DOHH2 (cell line): ENCODE measurements around the gene THSD7A.
A peak's percentile ranks its signal among the peaks of the same experiment; 100 is the strongest.

Source experiments
- H3F3A ChIP-seq: fragments of 200-600 bp; sonication (generic), shearing (Covaris generic); 2 replicates; pipeline ENCODE4 v1.6.0; 2016; ENCODE audit warnings: antibody characterized with exemption, mild to moderate bottlenecking; ENCODE audit not compliant: control insufficient read depth, insufficient read depth
- H3K27ac ChIP-seq: fragments of 200-600 bp; sonication (generic); 2 replicates; pipeline ENCODE4 v1.5.1; 2014; ENCODE audit warnings: low read depth, mild to moderate bottlenecking, low read length, moderate library complexity
- H3K27me3 ChIP-seq: fragments of 200-600 bp; sonication (generic); 2 replicates; pipeline ENCODE4 v1.6.1; 2014; ENCODE audit warnings: mild to moderate bottlenecking, low read length, mixed read lengths; ENCODE audit not compliant: control insufficient read depth
- H3K36me3 ChIP-seq: fragments of 200-600 bp; sonication (generic); 2 replicates; pipeline ENCODE4 v1.6.1; 2014; ENCODE audit warnings: mild to moderate bottlenecking, low read length, moderate library complexity, mixed read lengths; ENCODE audit not compliant: control insufficient read depth
- H3K4me1 ChIP-seq: fragments of 200-600 bp; sonication (generic); 2 replicates; pipeline ENCODE4 v1.6.1; 2014; ENCODE audit warnings: mild to moderate bottlenecking, low read length, mixed read lengths; ENCODE audit not compliant: control insufficient read depth
- H3K4me2 ChIP-seq: fragments of 200-600 bp; sonication (generic); 2 replicates; pipeline ENCODE4 v1.6.0; 2014; ENCODE audit warnings: mild to moderate bottlenecking, low read length, moderate library complexity
- H3K4me3 ChIP-seq: fragments of 200-600 bp; sonication (generic); 2 replicates; pipeline ENCODE4 v1.5.1; 2014; ENCODE audit warnings: mild to moderate bottlenecking, low read length, mixed read lengths
- H3K79me2 ChIP-seq: fragments of 200-600 bp; sonication (generic); 2 replicates; pipeline ENCODE4 v1.6.1; 2014; ENCODE audit warnings: mild to moderate bottlenecking, low read length, mixed read lengths; ENCODE audit not compliant: control insufficient read depth
- H3K9me2 ChIP-seq: fragments of 200-600 bp; sonication (generic); replicated peaks from 2 replicates; pipeline ENCODE4 v1.6.1; 2014; ENCODE audit warnings: mild to moderate bottlenecking, low read length, mixed read lengths; ENCODE audit not compliant: control insufficient read depth
- H3K9me3 ChIP-seq: fragments of 200-600 bp; sonication (generic); 2 replicates; pipeline ENCODE4 v1.6.1; 2014; ENCODE audit warnings: antibody characterized with exemption, low read length, mixed read lengths; ENCODE audit not compliant: control insufficient read depth, insufficient read depth
- H4K20me1 ChIP-seq: fragments of 200-600 bp; sonication (generic); 2 replicates; pipeline ENCODE4 v1.6.0; 2014; ENCODE audit warnings: low read depth, mild to moderate bottlenecking, antibody characterized with exemption, low read length, moderate library complexity; ENCODE audit not compliant: control insufficient read depth, insufficient read depth
- CTCF ChIP-seq: fragments of 200-600 bp; sonication (generic); IDR thresholded peaks from one replicate; pipeline ENCODE4 v1.5.1; 2014; ENCODE audit warnings: antibody characterized with exemption, mild to moderate bottlenecking, low read depth, low read length; ENCODE audit not compliant: poor library complexity, severe bottlenecking
- EZH2phosphoT487 ChIP-seq: fragments of 200-600 bp; sonication (generic); IDR thresholded peaks from 2 replicates; pipeline ENCODE4 v1.6.1; 2017; ENCODE audit warnings: borderline replicate concordance, mild to moderate bottlenecking, antibody characterized with exemption, low read length, moderate library complexity, mixed read lengths

THSD7A gene

GRCh38 chr7:11843113-11843765 is 11.2 kb upstream of the THSD7A start:
- Histone ChIP-seq H4K20me1 (no peaks in the 10 kb centered on the region), H3K4me2 (no peak overlapping the region), H3K27me3 (no peaks in the 10 kb centered on the region), H3F3A (no peaks in the 10 kb centered on the region), H3K4me1 (peaks cover 4% of the 10 kb centered on the region), H3K9me2 (no peaks in the 10 kb centered on the region), H3K36me3 (no peaks in the 10 kb centered on the region), H3K79me2 (no peaks in the 10 kb centered on the region), H3K27ac (no peak overlapping the region), H3K9me3 (no peaks in the 10 kb centered on the region), H3K4me3 (no peak overlapping the region)
- TF ChIP-seq CTCF (no peak), EZH2phosphoT487 (no peak)

GRCh38 chr7:11841657-11842056 is 9.7 kb upstream of the THSD7A start:
- H3K4me2 ChIP-seq, result no peak overlapping the region
- H3K36me3 ChIP-seq, result no peaks in the 10 kb centered on the region
- H3K9me3 ChIP-seq, result no peaks in the 10 kb centered on the region
- H3K27ac ChIP-seq, result no peak overlapping the region
- no peaks in the 10 kb centered on the region for H3K79me2 ChIP-seq
- no peak for TF ChIP-seq EZH2phosphoT487
- TF ChIP-seq CTCF, result no peak
- no peaks in the 10 kb centered on the region for H3K9me2 ChIP-seq
- H3F3A ChIP-seq, result no peaks in the 10 kb centered on the region
- no peaks in the 10 kb centered on the region for H3K27me3 ChIP-seq
- no peak overlapping the region for H3K4me3 ChIP-seq
- no peaks in the 10 kb centered on the region for H4K20me1 ChIP-seq
- H3K4me1 ChIP-seq, result peaks cover 4% of the 10 kb centered on the region

- H3K4me2 ChIP-seq, result no peak overlapping the region
- H3F3A ChIP-seq, result no peaks in the 10 kb centered on the region
- TF ChIP-seq EZH2phosphoT487 (no peak), CTCF (peak; percentile 34)
- H3K27me3 ChIP-seq, result no peaks in the 10 kb centered on the region
- H3K79me2 ChIP-seq, result no peaks in the 10 kb centered on the region
- no peak overlapping the region for H3K27ac ChIP-seq
- H3K9me3 ChIP-seq, result no peaks in the 10 kb centered on the region
- H3K4me3 ChIP-seq, result no peak overlapping the region
- no peaks in the 10 kb centered on the region for H3K4me1 ChIP-seq
- no peaks in the 10 kb centered on the region for H3K36me3 ChIP-seq
- no peaks in the 10 kb centered on the region for H4K20me1 ChIP-seq
- H3K9me2 ChIP-seq, result no peaks in the 10 kb centered on the region
These were observed 3.3 kb upstream of the THSD7A start for GRCh38 chr7:11835260-11835659.
